ENCODE results near the gene KYNU. TPM values are rescaled to one million over a fixed set of nuclear protein-coding genes. Genes with fewer than 3 reads are reported as not detected.

The KYNU gene
- total RNA-seq, 1 donor = 0.54 TPM

- no peak for DNase-seq (ENCODE audit: low read depth in 2 of 3, low spot score in 2 of 3)
These were observed 75.5 kb downstream of the KYNU start for GRCh38 chr2:142952793-142953494.

GRCh38 chr2:142954493-142954892, 77.0 kb downstream of the KYNU start:
- DNase-seq (ENCODE audit: low read depth in 2 of 3, low spot score in 2 of 3) = no peak

GRCh38 chr2:142957144-142957543, 79.7 kb downstream of the KYNU start:
- DNase-seq (ENCODE audit: low read depth in 2 of 3, low spot score in 2 of 3) = no peak

- no peak for DNase-seq (ENCODE audit: low read depth in 2 of 3, low spot score in 2 of 3)
These were observed 83.7 kb downstream of the KYNU start for GRCh38 chr2:142961202-142961601.

GRCh38 chr2:142965443-142965842, 88.0 kb downstream of the KYNU start:
- no peak for DNase-seq (ENCODE audit: low read depth in 2 of 3, low spot score in 2 of 3)

GRCh38 chr2:142966284-142966683, 88.8 kb downstream of the KYNU start:
- DNase-seq (ENCODE audit: low read depth in 2 of 3, low spot score in 2 of 3) = no peak

GRCh38 chr2:142967060-142967459, 89.6 kb downstream of the KYNU start:
- no peak for DNase-seq (ENCODE audit: low read depth in 2 of 3, low spot score in 2 of 3)

GRCh38 chr2:142973160-142973821, 95.8 kb downstream of the KYNU start:
- DNase-seq (ENCODE audit: low read depth in 2 of 3, low spot score in 2 of 3) = no peak

GRCh38 chr2:142973822-142974207, 96.4 kb downstream of the KYNU start:
- no peak for DNase-seq (ENCODE audit: low read depth in 2 of 3, low spot score in 2 of 3)

GRCh38 chr2:142974288-142975024, 97.0 kb downstream of the KYNU start:
- peak in 1 of 3 donors; percentile 4 for DNase-seq (ENCODE audit: low read depth in 2 of 3, low spot score in 2 of 3)

GRCh38 chr2:142975239-142975638, 97.8 kb downstream of the KYNU start:
- no peak for DNase-seq (ENCODE audit: low read depth in 2 of 3, low spot score in 2 of 3)

- peak in 2 of 3 donors; percentile 10 to 42 for DNase-seq (ENCODE audit: low read depth in 2 of 3, low spot score in 2 of 3)
These were observed 103.0 kb downstream of the KYNU start for GRCh38 chr2:142980246-142981068.

- no peak for DNase-seq (ENCODE audit: low read depth in 2 of 3, low spot score in 2 of 3)
These were observed 103.6 kb downstream of the KYNU start for GRCh38 chr2:142981069-142981378.

- DNase-seq (ENCODE audit: low read depth in 2 of 3, low spot score in 2 of 3) = no peak
These were observed 104.3 kb downstream of the KYNU start for GRCh38 chr2:142981756-142982155.

GRCh38 chr2:142983174-142983573, 105.7 kb downstream of the KYNU start:
- DNase-seq (ENCODE audit: low read depth in 2 of 3, low spot score in 2 of 3) = no peak

- DNase-seq (ENCODE audit: low read depth in 2 of 3, low spot score in 2 of 3) = no peak
These were observed 107.2 kb downstream of the KYNU start for GRCh38 chr2:142984657-142985056.

GRCh38 chr2:142987044-142987443, 109.6 kb downstream of the KYNU start:
- DNase-seq (ENCODE audit: low read depth in 2 of 3, low spot score in 2 of 3) = no peak

- DNase-seq (ENCODE audit: low read depth in 2 of 3, low spot score in 2 of 3) = peak in 2 of 3 donors; percentile 7 to 61
These were observed 112.1 kb downstream of the KYNU start for GRCh38 chr2:142989273-142990204.

- DNase-seq (ENCODE audit: low read depth in 2 of 3, low spot score in 2 of 3) = no peak
These were observed 113.8 kb downstream of the KYNU start for GRCh38 chr2:142991295-142991694.

- DNase-seq (ENCODE audit: low read depth in 2 of 3, low spot score in 2 of 3) = no peak
These were observed 115.4 kb downstream of the KYNU start for GRCh38 chr2:142992840-142993239.
